Body of pancreas (tissue), 4 donors: Measurements from ENCODE around the gene NOTUM.

Source experiments
- CTCF ChIP-seq, 7 experiments: fragments of 450-650 bp in 4 of 7; fragments of 200-600 bp in 3 of 7; sonication (generic) in 3 of 7; IDR thresholded peaks; one replicate each; pipeline ENCODE4 v1.5.1; 2016 to 2019; ENCODE audit warnings: antibody characterized with exemption in 7 of 7
- POLR2A ChIP-seq, 3 donors: fragments of 450-650 bp; IDR thresholded peaks; one replicate each; pipeline ENCODE4 v1.6.1; 2016; ENCODE audit warnings: antibody characterized with exemption in 3 of 3, mild to moderate bottlenecking in 2 of 3

DNA sequence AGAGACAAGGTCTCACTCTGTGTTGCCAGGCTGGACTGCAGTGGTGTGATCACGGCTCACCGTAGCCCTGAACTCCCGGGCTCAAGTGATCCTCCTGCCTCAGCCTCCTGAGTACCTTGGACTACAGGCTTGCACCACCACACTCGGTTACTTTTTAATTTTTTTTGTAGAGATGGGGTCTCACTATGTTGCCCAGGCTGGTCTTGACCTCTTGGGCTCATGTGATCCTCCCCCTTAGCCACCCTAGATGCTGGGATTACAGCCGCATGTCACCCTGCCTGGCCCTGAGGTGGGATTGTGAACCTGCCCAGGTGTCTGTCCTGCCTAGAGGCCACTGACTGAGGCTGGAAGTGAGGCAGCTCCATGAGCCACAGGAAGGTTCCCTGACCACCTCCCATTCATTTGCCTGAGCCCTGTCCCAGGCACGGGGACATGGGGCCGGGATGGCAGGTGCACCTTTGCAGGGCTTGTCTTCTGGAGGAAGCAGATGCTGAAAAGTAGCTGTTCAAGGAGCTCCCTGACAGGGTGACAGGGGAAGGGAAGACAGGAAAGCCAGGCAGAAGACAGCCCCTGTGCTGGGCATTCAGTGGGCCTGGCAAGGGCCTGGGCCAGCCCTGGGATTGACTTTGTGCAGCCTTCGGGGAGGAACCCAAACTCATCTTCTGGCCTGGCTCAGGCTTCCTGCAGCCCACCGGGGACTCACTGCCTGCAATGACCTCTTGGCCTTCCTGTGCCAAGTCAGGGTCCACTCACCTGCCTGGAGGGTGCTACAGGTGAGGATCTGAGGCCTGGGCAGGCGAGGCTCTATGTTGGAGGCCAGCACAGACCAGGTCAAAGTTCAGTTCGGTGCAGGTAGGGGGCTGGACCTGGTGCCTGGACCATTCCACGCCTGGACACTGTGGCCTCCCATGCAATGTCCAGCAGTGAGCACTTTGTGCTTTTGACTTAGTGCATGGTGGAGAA, 8.1 kb upstream of the NOTUM start:
- TF ChIP-seq CTCF (IDR thresholded peaks at IDR 0.05) (no peak), POLR2A (IDR thresholded peaks at IDR 0.05) (no peak)
